NT2/D1 (cell line): ENCODE data around the gene MTCP1.

Experiments
- SUZ12 ChIP-seq: IDR thresholded peaks from 2 replicates; pipeline ENCODE4 v1.6.1; 2011; ENCODE audit not compliant: insufficient read length, insufficient read depth; ENCODE audit errors: extremely low read depth
- YY1 ChIP-seq: IDR thresholded peaks from 2 replicates; pipeline ENCODE4 v1.6.1; 2011; ENCODE audit not compliant: insufficient read length, insufficient read depth
- ZNF274 ChIP-seq: IDR thresholded peaks from 2 replicates; pipeline ENCODE4 v1.6.1; 2011; ENCODE audit warnings: mild to moderate bottlenecking, low read depth, low read length

DNA sequence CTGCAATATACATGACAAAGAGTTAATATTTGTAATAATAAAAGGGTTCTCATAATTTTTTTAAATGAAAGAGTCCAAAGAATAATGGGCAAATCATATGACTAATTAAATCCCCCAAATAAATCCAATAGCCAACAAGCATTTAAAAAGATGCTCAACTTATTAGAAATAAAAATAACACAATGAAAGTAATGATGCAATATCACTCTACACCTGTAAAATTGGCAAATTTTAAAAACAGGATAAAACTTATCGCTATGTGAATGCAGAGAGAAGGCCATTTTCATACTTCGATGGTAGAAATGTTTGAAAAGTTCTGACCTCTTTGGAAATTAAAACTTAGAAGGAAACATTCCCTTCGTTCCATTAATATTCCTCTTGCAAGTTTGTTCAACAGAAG lies 50.3 kb downstream of the MTCP1 start:
- TF ChIP-seq ZNF274 (no peak), SUZ12 (no peak), YY1 (no peak)
